Lung (tissue), 12 donors: ENCODE data around the gene PLXNA2. TPM values are rescaled to one million over a fixed set of nuclear protein-coding genes. Genes with fewer than 3 reads are reported as not detected.

Source experiments
- ATAC-seq: fragments of 200-7000 bp; cut with Tn5 transposase; one replicate; pipeline ENCODE4 v1.9.1; 2020; ENCODE audit warnings: moderate number of reproducible peaks; ENCODE audit not compliant: insufficient read depth, low FRiP score
- DNase-seq, 3 donors: peaks; one replicate each; pipeline ENCODE4 v3.0.0-alpha.2; 2013 to 2017
- H3K27ac ChIP-seq, 2 donors: one replicate each; pipeline ENCODE4 v1.5.1; 2013; ENCODE audit warnings: mild to moderate bottlenecking in 2 of 2, moderate library complexity in 2 of 2, control low read depth in 1 of 2, inconsistent platforms in 1 of 2, low read depth in 1 of 2, low read length in 1 of 2
- H3K27me3 ChIP-seq, 3 donors: one replicate each; pipeline ENCODE4 v1.5.1; 2013; ENCODE audit warnings: low read length in 2 of 3; ENCODE audit not compliant: control insufficient read depth in 3 of 3, insufficient read depth in 3 of 3
- H3K36me3 ChIP-seq, 4 donors: one replicate each; pipeline ENCODE4 v1.5.1; 2013; ENCODE audit warnings: low read length in 4 of 4, mild to moderate bottlenecking in 1 of 4, moderate library complexity in 1 of 4; ENCODE audit not compliant: control insufficient read depth in 4 of 4, insufficient read depth in 4 of 4
- H3K4me1 ChIP-seq, 5 donors: one replicate each; pipeline ENCODE4 v1.5.1; 2013; ENCODE audit warnings: low read length in 5 of 5, mild to moderate bottlenecking in 2 of 5, moderate library complexity in 1 of 5; ENCODE audit not compliant: control insufficient read depth in 5 of 5, insufficient read depth in 5 of 5
- H3K4me3 ChIP-seq: one replicate; pipeline ENCODE4 v1.5.1; 2013; ENCODE audit warnings: mild to moderate bottlenecking, control low read depth, moderate library complexity
- H3K9ac ChIP-seq, 2 donors: one replicate each; pipeline ENCODE4 v1.5.1; 2013; ENCODE audit warnings: low read length in 2 of 2, control low read depth in 1 of 2; ENCODE audit not compliant: insufficient read depth in 1 of 2
- H3K9me3 ChIP-seq, 4 donors: one replicate each; pipeline ENCODE4 v1.5.1; 2013; ENCODE audit warnings: low read length in 3 of 4, mild to moderate bottlenecking in 1 of 4, moderate library complexity in 1 of 4; ENCODE audit not compliant: control insufficient read depth in 4 of 4, insufficient read depth in 3 of 4
- WGBS, 2 donors: extraction: QIAGEN DNeasy Blood & Tissue Kit; methylation state at CpG; one replicate each; pipeline ENCODE4 v1.1.7; 2013; 5-methylcytosine and 5-hydroxymethylcytosine counted together
- polyA plus RNA-seq, 2 donors: library from polyadenylated mRNA; stranded (reverse); fragments of 200-250 nt; gene quantifications; one replicate each; pipeline ENCODE4 v1.2.1, GENCODE V29; 2013
- total RNA-seq, 2 donors: library from RNA; depleted of rRNA in 1 of 2; stranded (reverse); fragments of >200 nt in 1 of 2; gene quantifications; one replicate each; pipeline ENCODE4 v1.2.1, GENCODE V29; 2014 to 2021
- TF ChIP-seq, protein P1 (sequence below): IDR thresholded peaks from 2 replicates; pipeline ENCODE4 v1.5.1; 2012; ENCODE audit warnings: mild to moderate bottlenecking; ENCODE audit errors: control extremely low read depth, extremely low read depth
- donor health status: control.
- donor health status: control.
- donor health status: Bipolar disorder and iron deficiency.
- donor health status: healthy.
- donor health status: DM: yes; HTN: yes; CAD: no.

The PLXNA2 gene
- total and polyA plus RNA-seq, 4 donors, result 13.2 to 118 (median 32.6) TPM

- WGBS, 2 donors, result 91 to 94% methylated on average over 11 of the region's 11 CpGs
- Histone ChIP-seq H3K4me1 (peaks cover 0 to 16% (median 4%) of the 10 kb centered on the region in 5 donors), H3K9ac (no peak overlapping the region), H3K36me3 (peaks cover 0 to 50% (median 15%) of the 10 kb centered on the region in 4 donors), H3K27me3 (no peaks in the 10 kb centered on the region), H3K27ac (no peak overlapping the region), H3K9me3 (no peaks in the 10 kb centered on the region), H3K4me3 (no peak overlapping the region)
- DNase-seq (no peak), ATAC-seq (no peak)
- TF ChIP-seq, protein P1, sequence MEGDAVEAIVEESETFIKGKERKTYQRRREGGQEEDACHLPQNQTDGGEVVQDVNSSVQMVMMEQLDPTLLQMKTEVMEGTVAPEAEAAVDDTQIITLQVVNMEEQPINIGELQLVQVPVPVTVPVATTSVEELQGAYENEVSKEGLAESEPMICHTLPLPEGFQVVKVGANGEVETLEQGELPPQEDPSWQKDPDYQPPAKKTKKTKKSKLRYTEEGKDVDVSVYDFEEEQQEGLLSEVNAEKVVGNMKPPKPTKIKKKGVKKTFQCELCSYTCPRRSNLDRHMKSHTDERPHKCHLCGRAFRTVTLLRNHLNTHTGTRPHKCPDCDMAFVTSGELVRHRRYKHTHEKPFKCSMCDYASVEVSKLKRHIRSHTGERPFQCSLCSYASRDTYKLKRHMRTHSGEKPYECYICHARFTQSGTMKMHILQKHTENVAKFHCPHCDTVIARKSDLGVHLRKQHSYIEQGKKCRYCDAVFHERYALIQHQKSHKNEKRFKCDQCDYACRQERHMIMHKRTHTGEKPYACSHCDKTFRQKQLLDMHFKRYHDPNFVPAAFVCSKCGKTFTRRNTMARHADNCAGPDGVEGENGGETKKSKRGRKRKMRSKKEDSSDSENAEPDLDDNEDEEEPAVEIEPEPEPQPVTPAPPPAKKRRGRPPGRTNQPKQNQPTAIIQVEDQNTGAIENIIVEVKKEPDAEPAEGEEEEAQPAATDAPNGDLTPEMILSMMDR, result no peak
These were observed 163.5 kb downstream of the PLXNA2 start for GRCh38 chr1:208080396-208081286.

GRCh38 chr1:208079161-208079560 lies 165.0 kb downstream of the PLXNA2 start:
- no peak for DNase-seq
- H3K27ac ChIP-seq, result no peak overlapping the region
- TF ChIP-seq, protein P1, result no peak
- H3K9ac ChIP-seq, result no peak overlapping the region
- no peak for ATAC-seq
- no peaks in the 10 kb centered on the region for H3K9me3 ChIP-seq
- H3K4me1 ChIP-seq, result peaks cover 0 to 16% (median 2%) of the 10 kb centered on the region in 5 donors
- 84 to 86% methylated on average over 9 of the region's 9 CpGs for WGBS, 2 donors
- H3K27me3 ChIP-seq, result no peaks in the 10 kb centered on the region
- H3K36me3 ChIP-seq, result peaks cover 3 to 39% (median 14%) of the 10 kb centered on the region in 4 donors
- no peak overlapping the region for H3K4me3 ChIP-seq

DNA sequence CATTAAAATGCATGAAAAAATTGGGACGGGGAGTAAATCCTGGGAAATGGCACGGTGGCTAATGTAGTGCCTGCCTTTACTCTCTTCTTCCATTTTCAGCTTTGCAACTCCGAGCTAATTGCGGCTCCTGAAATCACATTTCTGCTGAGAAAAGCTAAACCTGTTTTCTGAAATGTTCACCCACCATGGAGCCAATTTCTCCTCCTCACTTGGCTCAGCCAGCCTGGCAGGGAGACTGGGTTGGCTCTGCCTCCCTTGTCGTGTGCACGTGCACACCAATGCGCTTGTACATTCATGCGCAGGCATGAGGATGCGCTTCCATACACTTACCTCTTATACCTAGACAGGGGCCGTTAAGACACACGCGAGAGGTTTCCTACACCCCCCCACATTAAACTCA lies 165.4 kb downstream of the PLXNA2 start:
- no peak for DNase-seq
- no peaks in the 10 kb centered on the region for H3K27me3 ChIP-seq
- peaks cover 3 to 40% (median 15%) of the 10 kb centered on the region in 4 donors for H3K36me3 ChIP-seq
- WGBS, 2 donors, result 88 to 94% methylated on average over 12 of the region's 12 CpGs
- H3K9ac ChIP-seq, result no peak overlapping the region
- no peak for ATAC-seq
- no peak overlapping the region for H3K4me3 ChIP-seq
- no peaks in the 10 kb centered on the region for H3K9me3 ChIP-seq
- no peak overlapping the region for H3K27ac ChIP-seq
- H3K4me1 ChIP-seq, result peaks cover 0 to 16% (median 0%) of the 10 kb centered on the region in 5 donors
- TF ChIP-seq, protein P1, result no peak
